HEK293 (cell line): ENCODE measurements around the gene ACOX2.

Experiments
- SCRT2 ChIP-seq: fragments of 450-650 bp; formaldehyde crosslinking; IDR thresholded peaks from 2 replicates; pipeline ENCODE4 v1.5.1; 2016; ENCODE audit warnings: missing biosample characterization, missing genetic modification characterization
- ZBTB17 ChIP-seq: fragments of 450-650 bp; formaldehyde crosslinking; IDR thresholded peaks from 2 replicates; pipeline ENCODE4 v1.5.1; 2016; ENCODE audit warnings: missing biosample characterization, missing genetic modification characterization
- ZBTB21 ChIP-seq: fragments of 450-650 bp; formaldehyde crosslinking; IDR thresholded peaks from 2 replicates; pipeline ENCODE4 v1.5.1; 2017; ENCODE audit warnings: missing biosample characterization, missing genetic modification characterization
- ZNF221 ChIP-seq: fragments of 450-650 bp; formaldehyde crosslinking; IDR thresholded peaks from 2 replicates; pipeline ENCODE4 v1.5.1; 2017; ENCODE audit warnings: missing biosample characterization, missing genetic modification characterization, borderline replicate concordance
- ZNF311 ChIP-seq: fragments of 450-650 bp; formaldehyde crosslinking; IDR thresholded peaks from 2 replicates; pipeline ENCODE4 v1.5.1; 2017; ENCODE audit warnings: missing biosample characterization, missing genetic modification characterization, borderline replicate concordance
- ZNF354C ChIP-seq: fragments of 450-650 bp; formaldehyde crosslinking; IDR thresholded peaks from 2 replicates; pipeline ENCODE4 v1.5.1; 2016; ENCODE audit warnings: missing biosample characterization, missing genetic modification characterization, low read depth, borderline replicate concordance
- ZNF404 ChIP-seq: fragments of 450-650 bp; formaldehyde crosslinking; IDR thresholded peaks from 2 replicates; pipeline ENCODE4 v1.5.1; 2017; ENCODE audit warnings: missing biosample characterization, missing genetic modification characterization
- ZNF701 ChIP-seq: fragments of 450-650 bp; formaldehyde crosslinking; IDR thresholded peaks from 2 replicates; pipeline ENCODE4 v1.5.1; 2016; ENCODE audit warnings: missing biosample characterization, missing genetic modification characterization
- TF ChIP-seq, protein P1 (sequence below): fragments of 450-650 bp; formaldehyde crosslinking; IDR thresholded peaks from 2 replicates; pipeline ENCODE4 v1.5.1; 2016; ENCODE audit warnings: missing biosample characterization, missing genetic modification characterization
- TF ChIP-seq, protein P2 (sequence below): fragments of 450-650 bp; formaldehyde crosslinking; IDR thresholded peaks from 2 replicates; pipeline ENCODE4 v1.5.1; 2017; ENCODE audit warnings: missing biosample characterization, missing genetic modification characterization
- TF ChIP-seq, protein P3 (sequence below): fragments of 450-650 bp; formaldehyde crosslinking; IDR thresholded peaks from 2 replicates; pipeline ENCODE4 v1.5.1; 2016; ENCODE audit warnings: missing biosample characterization, missing genetic modification characterization, low read depth
- TF ChIP-seq, protein P4 (sequence below): fragments of 450-650 bp; IDR thresholded peaks from 2 replicates; pipeline ENCODE4 v1.5.1; 2018; ENCODE audit warnings: missing biosample characterization, missing genetic modification characterization
- TF ChIP-seq, protein P5 (sequence below): fragments of 450-650 bp; formaldehyde crosslinking; IDR thresholded peaks from 2 replicates; pipeline ENCODE4 v1.5.1; 2016; ENCODE audit warnings: missing biosample characterization, missing genetic modification characterization
- TF ChIP-seq, protein P6 (sequence below): fragments of 450-650 bp; formaldehyde crosslinking; IDR thresholded peaks from 2 replicates; pipeline ENCODE4 v1.5.1; 2016; ENCODE audit warnings: missing biosample characterization, missing genetic modification characterization

The ACOX2 gene

DNA sequence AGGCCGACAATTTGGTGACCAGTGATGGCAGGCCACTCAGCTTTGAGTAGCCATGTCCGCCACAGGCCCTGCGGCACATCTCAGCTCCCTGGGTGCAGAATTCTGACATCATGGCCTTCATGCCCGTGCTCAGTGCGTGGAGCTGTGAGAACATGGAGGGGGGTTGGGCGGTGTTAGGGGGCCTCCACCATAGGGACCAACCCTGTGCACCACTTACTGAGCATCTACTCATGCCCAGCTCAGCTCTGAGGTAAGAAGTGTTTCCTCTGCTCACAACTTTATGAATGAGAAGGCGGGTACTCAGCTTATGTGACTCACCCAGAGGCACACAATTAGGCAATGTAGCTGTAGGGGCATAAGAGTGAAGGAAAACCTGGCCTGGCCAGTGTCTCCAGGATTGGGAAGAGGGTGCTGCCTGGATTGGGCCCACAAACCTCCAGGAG is 10.5 kb downstream of the ACOX2 start (continued):
- TF ChIP-seq, protein P1, sequence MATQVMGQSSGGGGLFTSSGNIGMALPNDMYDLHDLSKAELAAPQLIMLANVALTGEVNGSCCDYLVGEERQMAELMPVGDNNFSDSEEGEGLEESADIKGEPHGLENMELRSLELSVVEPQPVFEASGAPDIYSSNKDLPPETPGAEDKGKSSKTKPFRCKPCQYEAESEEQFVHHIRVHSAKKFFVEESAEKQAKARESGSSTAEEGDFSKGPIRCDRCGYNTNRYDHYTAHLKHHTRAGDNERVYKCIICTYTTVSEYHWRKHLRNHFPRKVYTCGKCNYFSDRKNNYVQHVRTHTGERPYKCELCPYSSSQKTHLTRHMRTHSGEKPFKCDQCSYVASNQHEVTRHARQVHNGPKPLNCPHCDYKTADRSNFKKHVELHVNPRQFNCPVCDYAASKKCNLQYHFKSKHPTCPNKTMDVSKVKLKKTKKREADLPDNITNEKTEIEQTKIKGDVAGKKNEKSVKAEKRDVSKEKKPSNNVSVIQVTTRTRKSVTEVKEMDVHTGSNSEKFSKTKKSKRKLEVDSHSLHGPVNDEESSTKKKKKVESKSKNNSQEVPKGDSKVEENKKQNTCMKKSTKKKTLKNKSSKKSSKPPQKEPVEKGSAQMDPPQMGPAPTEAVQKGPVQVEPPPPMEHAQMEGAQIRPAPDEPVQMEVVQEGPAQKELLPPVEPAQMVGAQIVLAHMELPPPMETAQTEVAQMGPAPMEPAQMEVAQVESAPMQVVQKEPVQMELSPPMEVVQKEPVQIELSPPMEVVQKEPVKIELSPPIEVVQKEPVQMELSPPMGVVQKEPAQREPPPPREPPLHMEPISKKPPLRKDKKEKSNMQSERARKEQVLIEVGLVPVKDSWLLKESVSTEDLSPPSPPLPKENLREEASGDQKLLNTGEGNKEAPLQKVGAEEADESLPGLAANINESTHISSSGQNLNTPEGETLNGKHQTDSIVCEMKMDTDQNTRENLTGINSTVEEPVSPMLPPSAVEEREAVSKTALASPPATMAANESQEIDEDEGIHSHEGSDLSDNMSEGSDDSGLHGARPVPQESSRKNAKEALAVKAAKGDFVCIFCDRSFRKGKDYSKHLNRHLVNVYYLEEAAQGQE (tag by site-specific recombination): 0 out of 2 replicates have a peak, but pooled peaks have one; percentile 37
- TF ChIP-seq ZNF701 (tag by site-specific recombination) (no peak), ZNF404 (no peak), ZNF311 (no peak), ZBTB17 (0 out of 2 replicates have a peak, but pooled peaks have one; percentile 41), SCRT2 (no peak), ZBTB21 (tag by site-specific recombination) (0 out of 2 replicates have a peak, but pooled peaks have one; percentile 46), ZNF354C (tag by site-specific recombination) (no peak), ZNF221 (no peak)
- TF ChIP-seq, protein P2, sequence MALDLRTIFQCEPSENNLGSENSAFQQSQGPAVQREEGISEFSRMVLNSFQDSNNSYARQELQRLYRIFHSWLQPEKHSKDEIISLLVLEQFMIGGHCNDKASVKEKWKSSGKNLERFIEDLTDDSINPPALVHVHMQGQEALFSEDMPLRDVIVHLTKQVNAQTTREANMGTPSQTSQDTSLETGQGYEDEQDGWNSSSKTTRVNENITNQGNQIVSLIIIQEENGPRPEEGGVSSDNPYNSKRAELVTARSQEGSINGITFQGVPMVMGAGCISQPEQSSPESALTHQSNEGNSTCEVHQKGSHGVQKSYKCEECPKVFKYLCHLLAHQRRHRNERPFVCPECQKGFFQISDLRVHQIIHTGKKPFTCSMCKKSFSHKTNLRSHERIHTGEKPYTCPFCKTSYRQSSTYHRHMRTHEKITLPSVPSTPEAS (tag by site-specific recombination): no peak
- TF ChIP-seq, protein P3, sequence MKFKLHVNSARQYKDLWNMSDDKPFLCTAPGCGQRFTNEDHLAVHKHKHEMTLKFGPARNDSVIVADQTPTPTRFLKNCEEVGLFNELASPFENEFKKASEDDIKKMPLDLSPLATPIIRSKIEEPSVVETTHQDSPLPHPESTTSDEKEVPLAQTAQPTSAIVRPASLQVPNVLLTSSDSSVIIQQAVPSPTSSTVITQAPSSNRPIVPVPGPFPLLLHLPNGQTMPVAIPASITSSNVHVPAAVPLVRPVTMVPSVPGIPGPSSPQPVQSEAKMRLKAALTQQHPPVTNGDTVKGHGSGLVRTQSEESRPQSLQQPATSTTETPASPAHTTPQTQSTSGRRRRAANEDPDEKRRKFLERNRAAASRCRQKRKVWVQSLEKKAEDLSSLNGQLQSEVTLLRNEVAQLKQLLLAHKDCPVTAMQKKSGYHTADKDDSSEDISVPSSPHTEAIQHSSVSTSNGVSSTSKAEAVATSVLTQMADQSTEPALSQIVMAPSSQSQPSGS (tag by site-specific recombination): 0 out of 2 replicates have a peak, but pooled peaks have one; percentile 28
- TF ChIP-seq, protein P4, sequence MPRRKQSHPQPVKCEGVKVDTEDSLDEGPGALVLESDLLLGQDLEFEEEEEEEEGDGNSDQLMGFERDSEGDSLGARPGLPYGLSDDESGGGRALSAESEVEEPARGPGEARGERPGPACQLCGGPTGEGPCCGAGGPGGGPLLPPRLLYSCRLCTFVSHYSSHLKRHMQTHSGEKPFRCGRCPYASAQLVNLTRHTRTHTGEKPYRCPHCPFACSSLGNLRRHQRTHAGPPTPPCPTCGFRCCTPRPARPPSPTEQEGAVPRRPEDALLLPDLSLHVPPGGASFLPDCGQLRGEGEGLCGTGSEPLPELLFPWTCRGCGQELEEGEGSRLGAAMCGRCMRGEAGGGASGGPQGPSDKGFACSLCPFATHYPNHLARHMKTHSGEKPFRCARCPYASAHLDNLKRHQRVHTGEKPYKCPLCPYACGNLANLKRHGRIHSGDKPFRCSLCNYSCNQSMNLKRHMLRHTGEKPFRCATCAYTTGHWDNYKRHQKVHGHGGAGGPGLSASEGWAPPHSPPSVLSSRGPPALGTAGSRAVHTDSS (tag by site-specific recombination): no peak
- TF ChIP-seq, protein P5, sequence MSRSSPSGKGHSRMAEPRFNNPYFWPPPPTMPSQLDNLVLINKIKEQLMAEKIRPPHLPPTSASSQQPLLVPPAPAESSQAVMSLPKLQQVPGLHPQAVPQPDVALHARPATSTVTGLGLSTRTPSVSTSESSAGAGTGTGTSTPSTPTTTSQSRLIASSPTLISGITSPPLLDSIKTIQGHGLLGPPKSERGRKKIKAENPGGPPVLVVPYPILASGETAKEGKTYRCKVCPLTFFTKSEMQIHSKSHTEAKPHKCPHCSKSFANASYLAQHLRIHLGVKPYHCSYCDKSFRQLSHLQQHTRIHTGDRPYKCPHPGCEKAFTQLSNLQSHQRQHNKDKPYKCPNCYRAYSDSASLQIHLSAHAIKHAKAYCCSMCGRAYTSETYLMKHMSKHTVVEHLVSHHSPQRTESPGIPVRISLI (tag by site-specific recombination): no peak
- TF ChIP-seq, protein P6, sequence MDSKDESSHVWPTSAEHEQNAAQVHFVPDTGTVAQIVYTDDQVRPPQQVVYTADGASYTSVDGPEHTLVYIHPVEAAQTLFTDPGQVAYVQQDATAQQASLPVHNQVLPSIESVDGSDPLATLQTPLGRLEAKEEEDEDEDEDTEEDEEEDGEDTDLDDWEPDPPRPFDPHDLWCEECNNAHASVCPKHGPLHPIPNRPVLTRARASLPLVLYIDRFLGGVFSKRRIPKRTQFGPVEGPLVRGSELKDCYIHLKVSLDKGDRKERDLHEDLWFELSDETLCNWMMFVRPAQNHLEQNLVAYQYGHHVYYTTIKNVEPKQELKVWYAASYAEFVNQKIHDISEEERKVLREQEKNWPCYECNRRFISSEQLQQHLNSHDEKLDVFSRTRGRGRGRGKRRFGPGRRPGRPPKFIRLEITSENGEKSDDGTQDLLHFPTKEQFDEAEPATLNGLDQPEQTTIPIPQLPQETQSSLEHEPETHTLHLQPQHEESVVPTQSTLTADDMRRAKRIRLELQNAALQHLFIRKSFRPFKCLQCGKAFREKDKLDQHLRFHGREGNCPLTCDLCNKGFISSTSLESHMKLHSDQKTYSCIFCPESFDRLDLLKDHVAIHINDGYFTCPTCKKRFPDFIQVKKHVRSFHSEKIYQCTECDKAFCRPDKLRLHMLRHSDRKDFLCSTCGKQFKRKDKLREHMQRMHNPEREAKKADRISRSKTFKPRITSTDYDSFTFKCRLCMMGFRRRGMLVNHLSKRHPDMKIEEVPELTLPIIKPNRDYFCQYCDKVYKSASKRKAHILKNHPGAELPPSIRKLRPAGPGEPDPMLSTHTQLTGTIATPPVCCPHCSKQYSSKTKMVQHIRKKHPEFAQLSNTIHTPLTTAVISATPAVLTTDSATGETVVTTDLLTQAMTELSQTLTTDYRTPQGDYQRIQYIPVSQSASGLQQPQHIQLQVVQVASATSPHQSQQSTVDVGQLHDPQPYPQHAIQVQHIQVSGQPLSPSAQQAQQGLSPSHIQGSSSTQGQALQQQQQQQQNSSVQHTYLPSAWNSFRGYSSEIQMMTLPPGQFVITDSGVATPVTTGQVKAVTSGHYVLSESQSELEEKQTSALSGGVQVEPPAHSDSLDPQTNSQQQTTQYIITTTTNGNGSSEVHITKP (tag by site-specific recombination): no peak
